DMS114 treated with DMSO at 0.1 percent for 48 hours (cell line): ENCODE measurements around the gene HPD.
"Not testable (repeated sequence)": the region's sequence is repeated elsewhere in the genome, so short reads cannot be mapped to it uniquely, and the experiment has no call there.

Source experiments
- DNase-seq: peaks from one replicate; lab custom pipeline; 2025; ENCODE audit not compliant: unreplicated experiment; lab: John Stamatoyannopoulos, UW

HPD gene

GRCh38 chr12:121858662-121859572 is at the start of gene HPD:
HPD (minus strand) TSS chr12:121858859; CDS start chr12:121858823, 36 bp downstream.
- DNase-seq = no peak

- DNase-seq = no peak
Measured at GRCh38 chr12:121905746-121906145, 47.1 kb upstream of the HPD start.

DNA sequence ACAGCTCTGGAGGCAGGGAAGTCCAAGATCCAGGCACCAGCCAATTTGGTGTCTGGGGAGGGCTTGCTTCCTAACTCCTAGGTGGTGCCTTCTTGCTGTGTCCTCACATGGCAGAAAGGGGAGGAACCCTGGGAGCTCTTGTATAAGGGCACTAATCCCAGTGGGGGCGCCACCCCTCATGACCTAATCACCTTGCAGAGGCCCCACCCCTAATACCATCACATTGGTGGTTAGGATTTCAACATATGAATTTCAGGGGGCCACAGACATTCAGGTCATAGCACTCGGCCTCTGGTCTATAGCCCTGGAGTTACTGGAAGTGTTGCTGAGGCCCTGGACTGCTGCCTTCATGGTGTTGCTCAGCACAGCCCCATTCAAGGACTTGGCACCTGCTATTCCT is 44.5 kb upstream of the HPD start:
- no peak for DNase-seq

DNA sequence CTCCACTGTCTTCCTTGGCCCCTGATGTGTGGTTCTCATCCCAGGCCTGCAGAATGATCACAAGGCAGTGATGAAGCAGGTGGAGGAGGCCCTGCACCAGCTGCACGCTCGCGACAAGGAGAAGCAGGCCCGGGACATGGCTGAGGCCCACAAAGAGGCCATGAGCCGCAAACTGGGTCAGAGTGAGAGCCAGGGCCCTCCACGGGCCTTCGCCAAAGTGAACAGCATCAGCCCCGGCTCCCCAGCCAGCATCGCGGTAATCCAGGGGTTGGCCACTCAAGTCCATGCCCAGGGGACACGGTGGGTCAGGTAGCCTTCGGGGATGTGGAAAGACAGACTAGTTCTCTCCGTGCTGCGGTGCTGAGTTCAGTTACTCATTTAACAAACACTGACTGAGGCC is 40.9 kb upstream of the HPD start:
- DNase-seq = no peak

GRCh38 chr12:121898287-121898686 is 39.6 kb upstream of the HPD start:
- no peak for DNase-seq

DNA sequence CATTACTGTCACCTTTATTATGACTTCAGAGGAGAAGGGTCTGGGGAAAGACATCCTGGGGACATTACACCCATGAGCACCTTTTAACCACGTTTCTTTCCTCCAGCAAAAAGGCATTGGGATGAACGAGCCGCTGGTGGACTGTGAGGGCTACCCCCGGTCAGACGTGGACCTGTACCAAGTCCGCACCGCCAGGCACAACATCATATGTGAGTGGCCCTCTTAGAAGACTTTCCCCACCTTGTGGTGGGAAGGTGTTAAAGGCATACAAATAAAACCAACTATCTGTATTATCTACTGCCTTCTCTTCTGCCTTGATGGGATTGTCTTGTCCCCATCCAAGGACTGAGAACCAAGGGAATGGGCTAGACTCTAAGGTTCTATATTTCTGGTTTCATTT is 36.0 kb upstream of the HPD start:
- peak; percentile 17 for DNase-seq

- DNase-seq = no peak
Measured at GRCh38 chr12:121893961-121894460, 35.4 kb upstream of the HPD start.

DNA sequence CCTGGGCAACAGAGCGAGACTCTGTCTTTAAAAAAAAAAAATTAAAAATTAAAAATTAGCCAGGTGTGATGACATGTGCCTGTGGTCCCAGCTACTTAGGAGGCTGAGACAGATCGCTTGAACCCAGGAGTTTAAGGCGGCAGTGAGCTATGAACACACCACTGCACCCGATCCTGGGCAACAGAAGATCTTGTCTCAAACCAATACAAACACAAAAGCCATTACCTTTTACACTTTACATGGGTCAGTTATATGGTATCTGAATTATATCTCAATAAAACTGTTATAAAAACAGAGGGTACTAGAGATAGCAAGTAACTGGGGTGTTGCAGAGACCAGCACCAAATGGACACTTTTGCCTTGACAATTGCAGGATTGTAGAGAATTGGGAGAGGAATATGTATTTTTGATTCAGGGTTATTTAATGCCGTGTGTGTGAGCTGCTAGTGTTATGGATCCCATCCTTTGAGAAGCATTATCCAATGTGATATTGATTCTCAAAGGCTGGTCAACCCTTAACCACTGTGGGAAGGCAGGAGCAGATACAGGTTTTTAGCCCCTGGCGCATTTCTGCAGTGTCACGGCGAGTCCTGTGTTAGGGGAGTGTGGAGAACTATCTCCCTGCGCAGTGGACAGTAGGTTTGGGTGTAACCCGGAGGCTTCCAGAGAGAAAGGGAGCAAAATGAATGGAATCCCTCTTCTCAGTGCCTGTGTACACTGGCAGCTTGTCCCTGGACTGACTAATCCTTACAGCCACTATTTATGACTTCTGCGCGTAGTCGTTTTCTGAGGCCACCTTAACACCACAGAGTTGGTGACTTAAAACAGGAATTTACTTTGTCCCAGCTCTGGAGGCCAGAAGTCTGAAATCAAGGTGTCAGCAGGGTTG is 34.3 kb upstream of the HPD start:
- DNase-seq = no peak

DNA sequence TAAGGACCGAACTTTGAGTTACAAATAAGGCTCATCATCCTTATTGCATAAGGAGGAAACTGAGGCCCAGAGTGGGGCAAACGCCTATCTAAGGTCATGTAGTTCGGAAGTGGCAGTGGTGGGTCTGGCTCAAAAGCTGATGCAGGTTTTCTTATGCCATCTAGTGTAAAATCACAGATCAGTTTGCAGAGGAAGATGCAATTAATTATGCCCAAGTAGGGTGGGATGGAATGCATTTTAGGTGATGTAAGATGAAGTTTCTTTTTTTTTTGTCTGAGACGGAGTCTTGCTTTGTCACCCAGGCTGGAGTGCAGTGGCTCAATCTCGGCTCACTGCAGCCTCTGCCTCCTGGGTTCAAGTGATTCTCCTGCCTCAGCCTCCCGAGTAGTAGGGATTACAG is 31.0 kb upstream of the HPD start:
- DNase-seq = not testable (repeated sequence)

- DNase-seq = no peak
Measured at GRCh38 chr12:121889274-121889624, 30.6 kb upstream of the HPD start.

DNA sequence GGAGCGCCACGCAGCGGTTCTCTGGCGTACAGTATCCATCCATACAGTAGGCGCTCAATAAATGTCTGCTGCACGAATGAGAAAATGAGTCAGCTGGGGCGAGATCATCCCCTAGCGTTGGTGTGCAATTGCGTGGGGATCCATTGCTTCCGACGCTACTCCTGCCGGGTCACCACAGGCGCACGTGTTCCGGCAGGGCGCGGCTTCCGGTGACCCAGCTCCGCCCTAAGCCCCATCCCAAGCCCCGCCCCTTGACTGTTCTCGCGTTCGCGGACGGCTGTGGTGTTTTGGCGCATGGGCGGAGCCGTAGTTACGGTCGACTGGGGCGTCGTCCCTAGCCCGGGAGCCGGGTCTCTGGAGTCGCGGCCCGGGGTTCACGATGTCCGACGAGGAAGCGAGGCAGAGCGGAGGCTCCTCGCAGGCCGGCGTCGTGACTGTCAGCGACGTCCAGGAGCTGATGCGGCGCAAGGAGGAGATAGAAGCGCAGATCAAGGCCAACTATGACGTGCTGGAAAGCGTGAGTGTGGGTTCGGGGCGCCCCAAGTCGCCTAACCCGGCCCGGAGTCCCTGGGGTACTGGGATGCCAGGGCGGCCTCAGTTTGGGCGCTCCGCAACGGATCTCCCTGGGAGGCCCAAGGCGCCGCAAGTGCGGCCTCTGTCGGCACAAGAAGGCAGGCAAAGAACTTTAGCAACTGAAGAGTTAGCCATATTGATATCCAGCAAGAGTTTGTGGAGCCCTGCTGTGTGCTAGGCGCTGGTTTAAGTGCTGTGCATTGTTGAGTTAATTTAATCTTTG is 30.0 kb upstream of the HPD start, which contains the start of gene PSMD9:
TSS of gene PSMD9 (plus strand) at position 313 of the 796 bp plus-strand sequence. CDS start at position 380, 67 bp downstream.
- peak; percentile 94 for DNase-seq

- no peak for DNase-seq
Measured at GRCh38 chr12:121888083-121888477, 29.4 kb upstream of the HPD start.

GRCh38 chr12:121885129-121885528 is 26.5 kb upstream of the HPD start:
- DNase-seq = not testable (repeated sequence)

DNA sequence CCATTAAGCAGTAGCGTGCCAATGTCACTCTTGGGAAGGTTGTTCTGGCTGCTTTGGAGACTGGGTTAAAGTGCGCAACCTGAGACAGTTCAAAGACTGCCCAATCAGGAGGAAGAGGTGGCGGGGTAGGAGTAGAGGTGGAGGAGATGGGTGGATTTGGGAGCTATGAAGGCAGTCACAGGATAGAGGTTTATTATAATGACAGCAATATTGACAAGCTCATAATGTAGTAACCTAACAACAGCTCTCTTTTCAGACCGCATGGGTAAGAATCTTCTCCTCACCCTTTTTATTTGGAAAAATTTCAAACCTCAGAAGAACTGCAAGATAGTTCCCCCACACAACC is 24.6 kb upstream of the HPD start:
- DNase-seq = no peak

DNA sequence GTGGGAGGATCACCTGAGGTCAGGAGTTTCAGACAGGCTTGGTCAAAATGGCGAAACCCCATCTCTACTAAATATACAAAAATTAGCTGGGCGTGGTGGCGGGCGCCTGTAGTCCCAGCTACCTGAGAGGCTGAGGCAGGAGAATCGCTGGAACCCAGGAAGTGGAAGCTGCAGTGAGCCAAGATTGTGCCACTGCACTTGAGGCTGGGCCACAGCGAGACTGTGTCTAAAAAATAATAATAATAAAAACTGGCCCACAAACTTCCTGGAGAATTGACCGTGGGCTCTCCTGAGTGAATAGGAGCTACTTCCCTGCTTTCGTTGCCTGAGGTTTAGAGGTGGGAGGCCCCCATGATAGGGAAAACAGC is 17.4 kb upstream of the HPD start:
- not testable (repeated sequence) for DNase-seq

- no peak for DNase-seq
Measured at GRCh38 chr12:121875582-121875981, 16.9 kb upstream of the HPD start.

GRCh38 chr12:121874071-121874470 is 15.4 kb upstream of the HPD start:
- DNase-seq = no peak

GRCh38 chr12:121873216-121873569 is 14.5 kb upstream of the HPD start:
- DNase-seq = no peak

- DNase-seq = no peak
Measured at GRCh38 chr12:121872546-121873215, 14.0 kb upstream of the HPD start.

DNA sequence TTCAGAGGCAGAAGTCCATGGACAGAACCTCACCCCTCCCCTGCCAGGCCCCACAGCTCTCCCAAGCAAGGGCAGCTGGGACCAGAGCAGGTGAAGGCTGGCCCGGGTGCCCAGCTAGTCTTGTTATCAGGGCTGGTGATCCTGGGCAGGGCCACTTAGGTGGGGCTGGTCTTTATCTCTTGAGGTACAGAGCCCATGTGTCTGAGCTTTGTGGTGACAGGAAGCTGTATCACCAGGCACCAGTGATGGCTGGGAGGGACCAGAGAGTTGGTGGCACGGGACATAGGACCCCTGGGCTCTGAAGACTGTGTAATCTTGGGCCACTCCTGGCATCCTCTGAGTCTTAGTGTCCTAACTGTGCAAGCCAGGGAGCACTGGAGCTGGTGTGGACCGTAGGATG is 12.8 kb upstream of the HPD start:
- DNase-seq = no peak

DNA sequence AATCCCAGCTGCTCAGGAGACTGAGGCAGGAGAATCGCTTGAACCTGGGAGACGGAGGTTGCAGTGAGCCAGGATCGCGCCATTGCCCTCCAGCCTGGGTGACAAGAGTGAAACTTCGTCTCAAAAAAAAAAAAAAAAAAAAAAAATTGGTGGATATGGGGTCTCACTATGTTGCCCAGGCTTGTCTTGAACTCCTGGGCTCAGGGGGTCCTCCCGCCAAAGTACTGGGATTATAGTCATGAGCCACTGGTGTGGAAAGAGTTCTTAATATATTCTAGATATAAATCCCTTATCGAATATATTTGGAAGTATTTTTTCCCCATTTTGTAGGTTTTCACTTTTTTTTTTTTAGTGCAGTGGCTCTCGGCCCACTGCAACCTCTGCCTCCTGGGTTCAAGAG is 10.6 kb upstream of the HPD start:
- DNase-seq = not testable (repeated sequence)
